WI38 (cell line): ENCODE results near the gene PIN4.

Experiments
- H3K4me3 ChIP-seq: 2 replicates; pipeline ENCODE4 v1.5.1; 2011; ENCODE audit warnings: low read depth, mild to moderate bottlenecking, control low read depth, low read length
- TF ChIP-seq, protein P1 (sequence below): IDR thresholded peaks from 2 replicates; pipeline ENCODE4 v1.5.1; 2012; ENCODE audit warnings: low read depth, mild to moderate bottlenecking, control low read depth, low read length

Gene PIN4

DNA sequence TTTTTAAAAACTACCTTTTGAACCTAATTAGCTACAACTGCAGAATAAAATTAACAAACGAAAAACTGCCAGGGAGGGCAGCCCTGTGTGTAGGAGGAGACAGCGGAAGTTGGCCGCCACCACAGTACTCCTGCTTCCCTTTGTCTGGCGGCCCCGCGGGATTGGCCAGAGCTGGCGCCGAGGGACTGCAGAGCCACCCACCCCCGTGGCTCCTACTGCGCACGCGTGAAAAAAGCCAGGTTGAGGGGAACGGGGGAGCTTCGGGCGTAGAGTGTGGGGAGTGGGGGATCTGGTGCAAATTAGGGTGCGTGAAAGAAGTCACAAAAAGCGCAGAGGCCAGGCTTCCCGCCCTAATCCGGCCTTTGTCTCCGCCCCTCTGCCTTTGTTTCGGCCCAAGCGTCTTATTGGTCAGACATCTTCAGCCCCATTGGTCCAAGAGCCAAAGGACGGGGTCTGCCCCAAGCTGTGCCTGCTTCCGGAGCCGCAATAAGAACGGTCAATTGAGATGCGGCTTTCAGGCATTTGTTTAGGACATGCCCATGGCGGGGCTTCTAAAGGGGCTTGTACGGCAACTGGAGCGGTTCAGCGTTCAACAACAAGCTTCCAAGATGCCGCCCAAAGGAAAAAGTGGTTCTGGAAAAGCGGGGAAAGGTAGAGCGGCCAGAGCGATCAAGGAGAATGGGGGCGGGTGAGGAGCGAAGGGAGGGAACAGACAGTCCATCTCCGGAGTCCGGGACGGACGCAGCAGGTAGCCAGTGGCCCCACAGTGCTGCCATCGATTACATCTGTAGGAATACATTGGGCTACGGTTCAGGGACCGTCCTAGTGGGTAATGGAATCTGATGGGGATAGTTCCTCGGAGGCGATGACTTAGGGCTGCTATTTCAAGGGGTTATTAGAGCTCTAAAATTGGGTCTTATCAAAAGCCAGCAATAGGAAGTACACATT lies at the start of gene PIN4:
Gene PIN4, plus strand, starts transcription at position 580 of the 948 bp plus-strand sequence. Its CDS starts 29 bp downstream, at position 609.
- TF ChIP-seq, protein P1, sequence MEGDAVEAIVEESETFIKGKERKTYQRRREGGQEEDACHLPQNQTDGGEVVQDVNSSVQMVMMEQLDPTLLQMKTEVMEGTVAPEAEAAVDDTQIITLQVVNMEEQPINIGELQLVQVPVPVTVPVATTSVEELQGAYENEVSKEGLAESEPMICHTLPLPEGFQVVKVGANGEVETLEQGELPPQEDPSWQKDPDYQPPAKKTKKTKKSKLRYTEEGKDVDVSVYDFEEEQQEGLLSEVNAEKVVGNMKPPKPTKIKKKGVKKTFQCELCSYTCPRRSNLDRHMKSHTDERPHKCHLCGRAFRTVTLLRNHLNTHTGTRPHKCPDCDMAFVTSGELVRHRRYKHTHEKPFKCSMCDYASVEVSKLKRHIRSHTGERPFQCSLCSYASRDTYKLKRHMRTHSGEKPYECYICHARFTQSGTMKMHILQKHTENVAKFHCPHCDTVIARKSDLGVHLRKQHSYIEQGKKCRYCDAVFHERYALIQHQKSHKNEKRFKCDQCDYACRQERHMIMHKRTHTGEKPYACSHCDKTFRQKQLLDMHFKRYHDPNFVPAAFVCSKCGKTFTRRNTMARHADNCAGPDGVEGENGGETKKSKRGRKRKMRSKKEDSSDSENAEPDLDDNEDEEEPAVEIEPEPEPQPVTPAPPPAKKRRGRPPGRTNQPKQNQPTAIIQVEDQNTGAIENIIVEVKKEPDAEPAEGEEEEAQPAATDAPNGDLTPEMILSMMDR: no peak
- H3K4me3 ChIP-seq: peak within 1 kb of the TSS; percentile 84

DNA sequence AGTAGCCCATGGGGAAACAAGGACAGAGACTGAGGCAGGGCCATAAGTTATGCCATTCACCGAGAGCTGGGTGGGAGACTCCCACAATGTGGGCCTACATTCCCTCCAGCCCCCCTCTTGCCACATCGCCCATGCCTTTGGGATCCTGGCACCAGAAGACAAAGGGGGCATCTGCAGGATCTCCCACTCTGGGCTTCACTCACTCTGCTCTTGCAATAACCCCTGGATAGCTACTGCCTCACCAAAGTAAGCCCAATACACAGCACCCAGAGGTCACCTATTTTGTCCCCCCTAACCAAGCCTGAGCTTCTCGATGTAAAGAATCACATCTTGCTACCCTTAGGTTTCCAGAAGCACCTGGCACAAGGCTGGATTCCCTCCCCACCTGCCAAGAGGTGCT lies 49.1 kb upstream of the PIN4 start:
- H3K4me3 ChIP-seq: peak overlapping the region; percentile 32
- TF ChIP-seq, protein P1: no peak

DNA sequence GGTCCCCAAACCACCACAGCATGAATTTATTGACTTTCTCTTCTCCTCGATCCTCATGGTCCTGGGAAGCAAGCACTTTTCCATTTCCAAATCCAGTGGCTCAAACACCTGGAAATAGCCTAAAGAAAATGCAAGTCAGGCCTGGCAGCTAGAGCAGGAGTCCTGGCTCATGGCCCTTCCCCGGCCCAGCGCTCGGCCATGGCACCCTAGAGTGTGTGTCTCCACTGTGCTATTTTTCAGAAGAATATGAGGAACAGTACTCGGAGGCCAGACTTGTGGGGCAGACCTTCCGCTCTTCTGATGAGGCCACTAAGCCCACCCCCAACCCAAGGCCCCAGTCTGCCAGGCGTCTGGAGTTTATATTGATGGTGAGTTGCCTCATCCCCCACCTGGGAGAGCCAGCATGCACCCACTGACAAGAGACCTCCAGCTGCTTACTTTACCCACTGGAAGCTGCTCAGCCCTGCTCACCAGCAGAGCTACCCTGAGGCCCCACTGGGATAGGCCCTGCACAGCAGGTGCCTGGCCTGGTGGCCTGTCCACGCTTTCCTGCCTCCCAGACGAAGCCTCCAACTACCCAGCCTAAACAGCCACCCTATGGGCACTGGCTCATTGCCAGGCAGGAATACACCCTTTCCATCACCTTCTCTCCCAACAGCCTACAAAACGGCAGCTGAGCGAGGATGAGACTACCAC lies 47.6 kb upstream of the PIN4 start:
- no peak overlapping the region for H3K4me3 ChIP-seq
- TF ChIP-seq, protein P1: no peak

DNA sequence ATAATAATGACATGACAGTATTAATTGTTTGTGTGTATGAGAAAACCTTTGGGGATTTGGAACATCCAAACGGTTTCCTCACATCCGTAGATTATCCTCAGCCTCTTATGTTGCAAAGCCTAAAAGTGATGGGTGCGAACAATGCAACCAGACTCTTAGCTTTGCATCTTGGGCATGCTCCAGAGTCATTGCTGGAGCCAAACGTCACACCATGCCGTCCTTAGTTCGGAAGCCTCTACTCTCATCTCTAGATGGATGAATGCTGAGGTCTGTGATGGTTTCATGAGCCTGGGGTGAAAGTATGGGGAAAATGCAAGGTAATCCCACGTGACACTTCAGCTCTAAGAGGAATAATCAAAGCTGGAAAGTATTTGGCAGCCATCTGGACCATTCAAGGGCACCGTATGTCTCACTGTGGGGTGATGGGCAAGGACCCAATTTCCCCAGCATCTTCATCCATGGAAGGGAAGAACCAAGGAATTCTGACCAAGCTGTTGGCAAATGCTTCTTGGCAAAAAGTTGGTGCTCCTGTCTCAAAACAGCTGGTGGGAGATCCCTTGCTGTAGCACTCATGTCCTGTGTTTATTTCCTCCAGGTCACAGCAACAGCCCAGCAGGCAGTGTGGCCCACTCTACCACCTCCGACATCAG lies 43.6 kb upstream of the PIN4 start:
- no peak overlapping the region for H3K4me3 ChIP-seq
- TF ChIP-seq, protein P1: no peak

DNA sequence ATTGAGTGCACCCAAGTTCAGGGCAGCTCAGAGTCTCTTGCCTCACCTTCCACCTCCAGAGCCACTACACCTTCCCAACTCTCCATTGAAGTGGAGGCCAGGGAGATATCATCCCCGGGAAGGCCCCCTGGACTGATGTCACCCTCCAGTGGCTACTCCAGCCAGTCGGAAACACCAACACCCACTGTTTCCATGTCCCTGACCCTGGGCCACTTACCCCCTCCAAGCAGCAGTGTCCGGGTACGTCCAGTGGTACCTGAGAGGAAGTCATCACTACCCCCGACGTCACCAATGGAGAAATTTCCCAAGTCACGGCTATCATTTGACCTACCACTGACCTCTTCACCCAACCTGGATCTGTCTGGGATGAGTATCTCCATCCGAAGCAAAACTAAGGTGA lies 42.0 kb upstream of the PIN4 start:
- TF ChIP-seq, protein P1: no peak
- H3K4me3 ChIP-seq: no peak overlapping the region

DNA sequence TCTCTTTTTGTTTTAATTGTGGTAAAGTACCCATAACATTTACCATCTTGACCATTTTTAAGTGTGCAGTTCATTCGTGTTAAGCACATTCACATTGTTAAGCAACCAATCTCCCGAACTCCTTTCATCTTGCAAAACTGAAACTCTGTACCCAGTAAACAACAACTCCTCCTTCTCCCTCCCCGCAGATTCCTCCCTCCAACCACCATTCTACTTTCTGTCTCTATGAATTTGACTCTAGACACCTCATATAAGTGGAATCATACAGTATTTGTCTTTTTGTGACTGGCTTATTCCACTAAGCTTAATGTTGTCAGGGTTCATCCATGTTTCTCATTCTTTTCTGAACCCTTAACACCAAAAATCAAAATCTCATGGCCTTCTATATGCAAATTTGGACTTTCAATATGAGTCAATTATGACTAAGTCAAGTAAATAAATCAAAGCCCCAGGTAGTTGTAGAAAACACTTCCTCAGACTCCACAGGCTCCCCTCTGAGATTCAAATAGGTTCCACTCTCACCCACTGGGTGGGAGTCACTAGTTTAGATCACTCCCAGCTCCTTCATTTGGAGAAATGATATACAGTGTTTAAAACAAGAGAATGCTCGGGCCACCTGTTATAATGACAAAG lies 40.1 kb upstream of the PIN4 start:
- no peak overlapping the region for H3K4me3 ChIP-seq
- TF ChIP-seq, protein P1: no peak
